GM12874 (cell line): ENCODE data around the gene ANKRD29.

Source experiments
- TF ChIP-seq, protein P1 (sequence below): IDR thresholded peaks from 2 replicates; pipeline ENCODE4 v1.5.1; 2011; ENCODE audit warnings: low read depth, mild to moderate bottlenecking, control low read depth, low read length, moderate library complexity; ENCODE audit not compliant: insufficient read depth

Gene ANKRD29

DNA sequence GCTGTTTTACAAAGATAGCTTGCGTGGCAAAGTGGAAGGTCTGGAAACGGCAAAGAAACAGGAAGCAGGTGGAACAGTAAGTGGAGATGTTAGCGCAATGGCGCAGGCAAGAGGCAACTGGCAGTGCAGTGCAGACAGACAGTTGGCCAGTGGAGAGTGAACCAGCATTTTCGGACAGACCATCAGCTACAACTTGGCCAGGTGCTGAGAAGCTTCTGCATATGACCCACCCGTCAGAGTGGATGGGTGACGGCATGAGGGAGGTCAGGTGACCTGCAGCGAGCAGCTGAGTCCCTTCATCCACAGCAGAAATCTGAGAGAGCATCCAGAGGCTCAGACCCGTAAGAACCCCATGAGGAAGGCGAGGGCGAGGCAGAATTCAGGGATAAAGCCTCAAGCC, 110.2 kb downstream of the ANKRD29 start:
- TF ChIP-seq, protein P1, sequence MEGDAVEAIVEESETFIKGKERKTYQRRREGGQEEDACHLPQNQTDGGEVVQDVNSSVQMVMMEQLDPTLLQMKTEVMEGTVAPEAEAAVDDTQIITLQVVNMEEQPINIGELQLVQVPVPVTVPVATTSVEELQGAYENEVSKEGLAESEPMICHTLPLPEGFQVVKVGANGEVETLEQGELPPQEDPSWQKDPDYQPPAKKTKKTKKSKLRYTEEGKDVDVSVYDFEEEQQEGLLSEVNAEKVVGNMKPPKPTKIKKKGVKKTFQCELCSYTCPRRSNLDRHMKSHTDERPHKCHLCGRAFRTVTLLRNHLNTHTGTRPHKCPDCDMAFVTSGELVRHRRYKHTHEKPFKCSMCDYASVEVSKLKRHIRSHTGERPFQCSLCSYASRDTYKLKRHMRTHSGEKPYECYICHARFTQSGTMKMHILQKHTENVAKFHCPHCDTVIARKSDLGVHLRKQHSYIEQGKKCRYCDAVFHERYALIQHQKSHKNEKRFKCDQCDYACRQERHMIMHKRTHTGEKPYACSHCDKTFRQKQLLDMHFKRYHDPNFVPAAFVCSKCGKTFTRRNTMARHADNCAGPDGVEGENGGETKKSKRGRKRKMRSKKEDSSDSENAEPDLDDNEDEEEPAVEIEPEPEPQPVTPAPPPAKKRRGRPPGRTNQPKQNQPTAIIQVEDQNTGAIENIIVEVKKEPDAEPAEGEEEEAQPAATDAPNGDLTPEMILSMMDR = no peak

DNA sequence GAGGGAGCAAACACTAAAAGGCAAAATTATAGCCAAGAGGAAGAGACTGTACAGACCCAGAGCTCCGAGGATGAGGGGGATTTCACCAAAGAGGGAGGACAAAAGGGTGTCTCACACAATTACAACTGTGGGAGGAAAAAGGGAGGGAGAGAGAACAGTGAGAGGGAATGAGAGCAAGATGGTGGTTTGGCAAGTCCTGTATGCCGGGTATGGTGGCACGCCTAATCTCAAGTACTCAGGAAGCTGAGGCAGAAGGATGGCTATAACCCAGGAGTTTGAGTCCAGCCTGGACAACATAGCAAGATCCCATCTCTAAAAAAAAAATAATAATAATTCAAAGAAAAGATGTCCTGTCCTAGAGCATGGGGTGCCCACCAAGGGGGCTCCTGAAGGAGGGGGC, 110.7 kb downstream of the ANKRD29 start:
- TF ChIP-seq, protein P1 = no peak

DNA sequence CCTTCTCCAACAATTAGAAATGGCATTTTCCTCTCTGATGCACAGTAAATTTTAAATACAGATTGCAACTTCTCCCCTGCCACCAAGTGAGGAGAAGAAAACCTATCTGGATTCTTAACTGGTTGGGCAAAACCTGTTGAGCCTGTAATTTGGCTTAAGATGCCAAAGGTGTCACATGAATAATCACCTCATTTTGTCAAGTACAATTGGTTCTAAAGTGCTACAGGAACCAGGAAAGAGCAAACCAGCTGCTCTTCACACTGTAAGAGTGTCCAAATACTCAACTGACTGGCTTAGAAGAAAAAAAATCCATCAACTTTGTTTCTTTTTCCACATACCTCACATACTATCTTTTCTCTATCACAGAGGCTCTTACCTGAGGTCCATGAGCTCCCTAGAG, 111.8 kb downstream of the ANKRD29 start:
- TF ChIP-seq, protein P1 = no peak
